HCT116 (cell line): Measurements from ENCODE around the gene GPR4. TPM values are rescaled to one million over a fixed set of nuclear protein-coding genes. Genes with fewer than 3 reads are reported as not detected.

Experiments used
- ATAC-seq: fragments of 200-7000 bp; cut with Tn5 transposase; 2 replicates; pipeline ENCODE4 v1.9.1; 2020; ENCODE audit warnings: mild to moderate bottlenecking, moderate library complexity
- BruUV-seq: library from RNA; stranded (reverse); fragments of 400-500 nt; replicated peaks from 2 replicates; lab custom pipeline; 2021; lab: Mats Ljungman, UMichigan
- CTCF ChIA-PET: fragments of 300-600 bp; sonication (Branson Sonifier 250); formaldehyde crosslinking; loops from one replicate; lab custom pipeline; 2021; ENCODE audit warnings: antibody characterized with exemption; lab: Charles Lee
- POLR2A ChIA-PET: fragments of 300-600, 350-600 bp; sonication (Branson Sonifier 250); formaldehyde crosslinking; loops from one replicate; lab custom pipeline; 2021; ENCODE audit warnings: antibody characterized with exemption; lab: Charles Lee
- RAD21 ChIA-PET, 2 experiments: fragments of 300-600 bp; sonication (Branson Sonifier 250); formaldehyde crosslinking; loops; one replicate each; lab custom pipeline; 2023; ENCODE audit warnings: low total read pairs in 2 of 2; ENCODE audit not compliant: uncharacterized antibody in 2 of 2, unreplicated experiment in 2 of 2, low non-redundant PET in 1 of 2; lab: Charles Lee
- DNase-seq: peaks from one replicate; pipeline ENCODE4 v3.0.0-alpha.2; 2010; ENCODE audit warnings: low read depth, low spot score
- H2AFZ ChIP-seq: fragments of 200-600 bp; shearing (Covaris generic), sonication (generic); 2 replicates; pipeline ENCODE4 v1.6.1; 2017; ENCODE audit warnings: low read depth, mixed run types, mixed read lengths, antibody characterized with exemption, low read length; ENCODE audit not compliant: poor library complexity, severe bottlenecking
- H3K27ac ChIP-seq: 2 replicates; pipeline ENCODE4 v1.5.1; 2012; ENCODE audit warnings: low read depth, low read length
- H3K27me3 ChIP-seq: fragments of 200-600 bp; sonication (generic); 2 replicates; pipeline ENCODE4 v1.6.1; 2016; ENCODE audit warnings: mixed run types, low read length, mixed read lengths; ENCODE audit not compliant: insufficient read depth
- H3K36me3 ChIP-seq, 2 experiments: fragments of 200-500 bp in 1 of 2; fragments of 200-600 bp in 1 of 2; sonication (Bioruptor generic) in 1 of 2; sonication (generic) in 1 of 2; 2 replicates each; pipeline versions ENCODE4 v1.5.1 to v1.6.1; 2014 to 2016; ENCODE audit warnings: low read length in 2 of 2, inconsistent platforms in 1 of 2, mixed read lengths in 1 of 2, mixed run types in 1 of 2; ENCODE audit not compliant: insufficient read depth in 2 of 2, control insufficient read depth in 1 of 2
- H3K4me1 ChIP-seq, 2 experiments: fragments of 200-600 bp in 1 of 2; sonication (generic) in 1 of 2; 2 replicates each; pipeline versions ENCODE4 v1.5.1 to v1.6.1; 2012 to 2017; ENCODE audit warnings: low read length in 2 of 2, inconsistent platforms in 1 of 2, mild to moderate bottlenecking in 1 of 2, mixed read lengths in 1 of 2, mixed run types in 1 of 2, moderate library complexity in 1 of 2; ENCODE audit not compliant: insufficient read depth in 2 of 2, control insufficient read depth in 1 of 2
- H3K4me2 ChIP-seq: fragments of 200-600 bp; sonication (generic); 2 replicates; pipeline ENCODE4 v1.6.1; 2017; ENCODE audit warnings: mixed run types, low read length, mixed read lengths
- H3K4me3 ChIP-seq, 2 experiments: fragments of 200-600 bp in 1 of 2; sonication (generic) in 1 of 2; replicated peaks in 1 of 2; 2 replicates each; pipeline ENCODE4 v1.5.1; 2011 to 2016; ENCODE audit warnings: low read length in 2 of 2, control low read depth in 1 of 2, low read depth in 1 of 2, mild to moderate bottlenecking in 1 of 2, mixed read lengths in 1 of 2, mixed run types in 1 of 2
- H3K79me2 ChIP-seq: fragments of 200-600 bp; sonication (generic); 2 replicates; pipeline ENCODE4 v1.6.1; 2017; ENCODE audit warnings: mild to moderate bottlenecking, mixed run types, low read length, moderate library complexity, mixed read lengths; ENCODE audit not compliant: insufficient read depth
- H3K9ac ChIP-seq: fragments of 200-600 bp; sonication (generic); 2 replicates; pipeline ENCODE4 v1.6.1; 2016; ENCODE audit warnings: low read length, mixed read lengths
- H3K9me2 ChIP-seq: fragments of 200-600 bp; sonication (generic), shearing (Covaris generic); 2 replicates; pipeline ENCODE4 v1.6.1; 2017; ENCODE audit warnings: mixed run types, mild to moderate bottlenecking, moderate library complexity; ENCODE audit not compliant: insufficient read depth
- H3K9me3 ChIP-seq, 2 experiments: fragments of 200-500 bp in 1 of 2; fragments of 200-600 bp in 1 of 2; sonication (Bioruptor generic) in 1 of 2; sonication (generic) in 1 of 2; 2 replicates each; pipeline ENCODE4 v1.6.1; 2014 to 2017; ENCODE audit warnings: low read length in 2 of 2, mixed read lengths in 2 of 2, inconsistent platforms in 1 of 2, low read depth in 1 of 2, mild to moderate bottlenecking in 1 of 2, mixed run types in 1 of 2, moderate library complexity in 1 of 2; ENCODE audit not compliant: control insufficient read depth in 1 of 2, insufficient read depth in 1 of 2
- H4K20me1 ChIP-seq: fragments of 200-600 bp; sonication (generic), shearing (Covaris generic); 2 replicates; pipeline ENCODE4 v1.6.1; 2017; ENCODE audit warnings: mixed run types, mild to moderate bottlenecking, moderate library complexity; ENCODE audit not compliant: insufficient read depth
- CEBPB ChIP-seq: IDR thresholded peaks from 2 replicates; pipeline ENCODE4 v1.6.1; 2012; ENCODE audit warnings: low read depth
- EZH2 ChIP-seq: fragments of 200-600 bp; sonication (generic); IDR thresholded peaks from 2 replicates; pipeline ENCODE4 v1.6.1; 2017; ENCODE audit warnings: antibody characterized with exemption, mixed run types
- EZH2phosphoT487 ChIP-seq: fragments of 200-600 bp; IDR thresholded peaks from 2 replicates; pipeline ENCODE4 v1.6.1; 2018; ENCODE audit warnings: antibody characterized with exemption, borderline replicate concordance
- POLR2A ChIP-seq: IDR thresholded peaks from 2 replicates; pipeline ENCODE4 v1.7.0; 2011; ENCODE audit warnings: borderline replicate concordance; ENCODE audit not compliant: insufficient read depth, insufficient read length; ENCODE audit errors: extremely low read depth
- POLR2AphosphoS5 ChIP-seq: IDR thresholded peaks from 2 replicates; pipeline ENCODE4 v1.6.1; 2011; ENCODE audit warnings: mild to moderate bottlenecking, low read depth, low read length, moderate library complexity
- RAD21 ChIP-seq: IDR thresholded peaks from 2 replicates; pipeline ENCODE4 v1.6.1; 2012; ENCODE audit warnings: low read depth, mild to moderate bottlenecking
- SRF ChIP-seq: IDR thresholded peaks from 2 replicates; pipeline ENCODE4 v1.6.1; 2012; ENCODE audit warnings: low read depth
- TCF7L2 ChIP-seq: IDR thresholded peaks from 2 replicates; pipeline ENCODE4 v1.7.0; 2011; ENCODE audit warnings: borderline replicate concordance, inconsistent platforms; ENCODE audit not compliant: insufficient read depth, insufficient read length; ENCODE audit errors: extremely low read depth
- ZNF274 ChIP-seq: fragments of 200-500 bp; sonication (Bioruptor generic); IDR thresholded peaks from 2 replicates; pipeline ENCODE4 v1.6.1; 2014; ENCODE audit warnings: mild to moderate bottlenecking, low read depth, low read length, inconsistent platforms
- intact Hi-C: fragments of 100-400 bp; cut with micrococcal nuclease; formaldehyde crosslinking; loops from 2 replicates; pipeline ENCODE4 v1.10.0; 2022
- total RNA-seq: library from RNA; stranded (reverse); gene quantifications from one replicate; pipeline ENCODE4 v1.2.1, GENCODE V29; 2021; ENCODE audit not compliant: unreplicated experiment
- TF ChIP-seq, protein P1 (sequence below): IDR thresholded peaks from 2 replicates; pipeline ENCODE4 v1.6.1; 2012; ENCODE audit warnings: low read depth
- TF ChIP-seq, protein P2 (sequence below), 3 experiments: fragments of 200-600 bp in 1 of 3; sonication (generic) in 1 of 3; IDR thresholded peaks in 2 of 3; conservative IDR thresholded peaks in 1 of 3; 2 replicates each; pipeline ENCODE4 v1.5.1; 2012 to 2017; ENCODE audit warnings: low read depth in 2 of 3, low read length in 2 of 3, antibody characterized with exemption in 1 of 3, borderline replicate concordance in 1 of 3, control low read depth in 1 of 3, mild to moderate bottlenecking in 1 of 3, mixed read lengths in 1 of 3, mixed run types in 1 of 3, moderate library complexity in 1 of 3; ENCODE audit not compliant: insufficient read depth in 1 of 3
- TF ChIP-seq, protein P3 (sequence below): IDR thresholded peaks from 2 replicates; pipeline ENCODE4 v1.6.1; 2012

The GPR4 gene
- total RNA-seq, 1 experiment from 2014 or later = 0.10 TPM

DNA sequence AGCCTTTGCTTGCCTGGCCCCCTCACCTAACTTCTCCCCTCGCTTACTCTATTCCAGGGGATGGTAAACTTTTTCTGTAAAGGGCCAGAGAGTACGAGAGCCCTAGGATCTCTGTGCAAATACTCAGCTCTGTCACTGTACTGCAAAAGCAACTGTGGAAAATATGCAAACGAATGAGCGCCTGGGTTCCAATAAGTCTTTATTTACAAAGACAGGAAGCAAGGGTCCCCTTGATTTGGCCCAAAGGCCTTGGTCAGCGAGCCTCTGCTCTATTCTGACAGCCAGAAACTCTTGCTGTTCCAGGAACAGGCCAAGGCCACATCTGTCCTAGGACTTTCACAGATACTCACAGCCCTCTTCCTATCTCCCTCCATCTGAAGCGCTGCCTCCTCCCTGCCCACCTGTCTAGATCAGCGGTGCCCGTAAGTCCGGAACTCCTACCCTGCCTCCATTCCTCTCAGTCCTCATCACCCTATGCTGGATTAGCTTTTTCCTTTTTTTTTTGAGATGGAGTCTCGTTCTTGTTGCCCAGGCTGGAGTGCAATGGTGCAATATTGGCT, 54.7 kb downstream of the GPR4 start:
- TF ChIP-seq SRF (no peak), TCF7L2 (no peak), CEBPB (no peak), EZH2 (no peak), EZH2phosphoT487 (no peak), POLR2AphosphoS5 (no peak), RAD21 (no peak), POLR2A (no peak), ZNF274 (no peak)
- TF ChIP-seq, protein P1, sequence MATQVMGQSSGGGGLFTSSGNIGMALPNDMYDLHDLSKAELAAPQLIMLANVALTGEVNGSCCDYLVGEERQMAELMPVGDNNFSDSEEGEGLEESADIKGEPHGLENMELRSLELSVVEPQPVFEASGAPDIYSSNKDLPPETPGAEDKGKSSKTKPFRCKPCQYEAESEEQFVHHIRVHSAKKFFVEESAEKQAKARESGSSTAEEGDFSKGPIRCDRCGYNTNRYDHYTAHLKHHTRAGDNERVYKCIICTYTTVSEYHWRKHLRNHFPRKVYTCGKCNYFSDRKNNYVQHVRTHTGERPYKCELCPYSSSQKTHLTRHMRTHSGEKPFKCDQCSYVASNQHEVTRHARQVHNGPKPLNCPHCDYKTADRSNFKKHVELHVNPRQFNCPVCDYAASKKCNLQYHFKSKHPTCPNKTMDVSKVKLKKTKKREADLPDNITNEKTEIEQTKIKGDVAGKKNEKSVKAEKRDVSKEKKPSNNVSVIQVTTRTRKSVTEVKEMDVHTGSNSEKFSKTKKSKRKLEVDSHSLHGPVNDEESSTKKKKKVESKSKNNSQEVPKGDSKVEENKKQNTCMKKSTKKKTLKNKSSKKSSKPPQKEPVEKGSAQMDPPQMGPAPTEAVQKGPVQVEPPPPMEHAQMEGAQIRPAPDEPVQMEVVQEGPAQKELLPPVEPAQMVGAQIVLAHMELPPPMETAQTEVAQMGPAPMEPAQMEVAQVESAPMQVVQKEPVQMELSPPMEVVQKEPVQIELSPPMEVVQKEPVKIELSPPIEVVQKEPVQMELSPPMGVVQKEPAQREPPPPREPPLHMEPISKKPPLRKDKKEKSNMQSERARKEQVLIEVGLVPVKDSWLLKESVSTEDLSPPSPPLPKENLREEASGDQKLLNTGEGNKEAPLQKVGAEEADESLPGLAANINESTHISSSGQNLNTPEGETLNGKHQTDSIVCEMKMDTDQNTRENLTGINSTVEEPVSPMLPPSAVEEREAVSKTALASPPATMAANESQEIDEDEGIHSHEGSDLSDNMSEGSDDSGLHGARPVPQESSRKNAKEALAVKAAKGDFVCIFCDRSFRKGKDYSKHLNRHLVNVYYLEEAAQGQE = no peak
- TF ChIP-seq, protein P2, sequence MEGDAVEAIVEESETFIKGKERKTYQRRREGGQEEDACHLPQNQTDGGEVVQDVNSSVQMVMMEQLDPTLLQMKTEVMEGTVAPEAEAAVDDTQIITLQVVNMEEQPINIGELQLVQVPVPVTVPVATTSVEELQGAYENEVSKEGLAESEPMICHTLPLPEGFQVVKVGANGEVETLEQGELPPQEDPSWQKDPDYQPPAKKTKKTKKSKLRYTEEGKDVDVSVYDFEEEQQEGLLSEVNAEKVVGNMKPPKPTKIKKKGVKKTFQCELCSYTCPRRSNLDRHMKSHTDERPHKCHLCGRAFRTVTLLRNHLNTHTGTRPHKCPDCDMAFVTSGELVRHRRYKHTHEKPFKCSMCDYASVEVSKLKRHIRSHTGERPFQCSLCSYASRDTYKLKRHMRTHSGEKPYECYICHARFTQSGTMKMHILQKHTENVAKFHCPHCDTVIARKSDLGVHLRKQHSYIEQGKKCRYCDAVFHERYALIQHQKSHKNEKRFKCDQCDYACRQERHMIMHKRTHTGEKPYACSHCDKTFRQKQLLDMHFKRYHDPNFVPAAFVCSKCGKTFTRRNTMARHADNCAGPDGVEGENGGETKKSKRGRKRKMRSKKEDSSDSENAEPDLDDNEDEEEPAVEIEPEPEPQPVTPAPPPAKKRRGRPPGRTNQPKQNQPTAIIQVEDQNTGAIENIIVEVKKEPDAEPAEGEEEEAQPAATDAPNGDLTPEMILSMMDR (IDR thresholded peaks at IDR 0.05 in 2 of 3, conservative IDR thresholded peaks at IDR 0.05 in 1 of 3; ENCODE audit: borderline replicate concordance in 1 of 3, insufficient read depth in 1 of 3, low read depth in 2 of 3, low read length in 2 of 3) = no peak
- TF ChIP-seq, protein P3, sequence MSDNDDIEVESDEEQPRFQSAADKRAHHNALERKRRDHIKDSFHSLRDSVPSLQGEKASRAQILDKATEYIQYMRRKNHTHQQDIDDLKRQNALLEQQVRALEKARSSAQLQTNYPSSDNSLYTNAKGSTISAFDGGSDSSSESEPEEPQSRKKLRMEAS = no peak
- TF ChIP-seq, all 23 proteins: peak for 0
- no peak overlapping the region for H2AFZ ChIP-seq
- H3K4me1 ChIP-seq = peaks cover 13 to 29% of the 10 kb centered on the region in 2 experiments
- DNase-seq = no peak
- no peaks in the 10 kb centered on the region for H3K9me2 ChIP-seq
- no peak overlapping the region for H3K4me3 ChIP-seq
- BruUV-seq = no TSS peak
- H4K20me1 ChIP-seq = no peaks in the 10 kb centered on the region
- RAD21 ChIA-PET = no interaction called here
- POLR2A ChIA-PET = no interaction called here
- no peaks in the 10 kb centered on the region for H3K79me2 ChIP-seq
- H3K4me2 ChIP-seq = no peak overlapping the region
- H3K9ac ChIP-seq = no peak overlapping the region
- ATAC-seq = no peak
- intact Hi-C loops = no loop called here
- no peak overlapping the region for H3K27ac ChIP-seq
- no peaks in the 10 kb centered on the region for H3K36me3 ChIP-seq
- CTCF ChIA-PET = interaction anchor here (3.8 kb wide), 1 partner anchor 11 kb away, joined by 34 read pairs; no protein-coding TSS in a partner anchor
- no peaks in the 10 kb centered on the region for H3K27me3 ChIP-seq
- no peaks in the 10 kb centered on the region for H3K9me3 ChIP-seq
